Kidney (tissue), 14 donors: Measurements from ENCODE around the gene NFKB2. TPM values are rescaled to one million over a fixed set of nuclear protein-coding genes. Genes with fewer than 3 reads are reported as not detected.

Experiments used
- DNase-seq, 5 donors: peaks; one replicate each; pipeline ENCODE4 v3.0.0-alpha.2; 2013 to 2020
- FAIRE-seq: peaks from 2 replicates; lab custom pipeline; 2012; peaks lifted over from hg19 to GRCh38; lab: Jason Lieb, UNC
- H3K27ac ChIP-seq, 2 donors: one replicate each; pipeline ENCODE4 v1.7.0; 2013; ENCODE audit warnings: low read depth in 2 of 2, low read length in 2 of 2, inconsistent platforms in 1 of 2
- H3K27me3 ChIP-seq: one replicate; pipeline ENCODE4 v1.7.1; 2013; ENCODE audit warnings: low read length, inconsistent platforms; ENCODE audit not compliant: control insufficient read depth, insufficient read depth
- H3K36me3 ChIP-seq, 3 donors: one replicate each; pipeline versions ENCODE4 v1.7.0 to v1.7.1; 2013; ENCODE audit warnings: low read length in 3 of 3, control low read depth in 1 of 3, inconsistent platforms in 1 of 3; ENCODE audit not compliant: insufficient read depth in 3 of 3, control insufficient read depth in 2 of 3
- H3K4me1 ChIP-seq, 3 donors: one replicate each; pipeline versions ENCODE4 v1.7.0 to v1.7.1; 2013; ENCODE audit warnings: low read length in 3 of 3, inconsistent platforms in 1 of 3, low read depth in 1 of 3; ENCODE audit not compliant: control insufficient read depth in 2 of 3, insufficient read depth in 2 of 3
- H3K4me3 ChIP-seq, 3 donors: one replicate each; pipeline versions ENCODE4 v1.7.0 to v1.8.1; 2013; ENCODE audit warnings: low read length in 3 of 3, control low read depth in 1 of 3, inconsistent platforms in 1 of 3
- H3K9ac ChIP-seq, 3 donors: one replicate each; pipeline versions ENCODE4 v1.7.0 to v1.7.1; 2013; ENCODE audit warnings: low read length in 3 of 3, control low read depth in 1 of 3, inconsistent platforms in 1 of 3
- H3K9me3 ChIP-seq, 3 donors: one replicate each; pipeline versions ENCODE4 v1.7.0 to v1.7.1; 2013; ENCODE audit warnings: low read length in 3 of 3, control low read depth in 1 of 3, inconsistent platforms in 1 of 3; ENCODE audit not compliant: control insufficient read depth in 2 of 3, insufficient read depth in 1 of 3
- CTCF ChIP-seq: IDR thresholded peaks from 3 replicates; pipeline ENCODE4 v1.5.1; 2012; ENCODE audit warnings: mild to moderate bottlenecking, moderate library complexity, borderline replicate concordance; ENCODE audit not compliant: insufficient read depth; ENCODE audit errors: extremely low read depth
- intact Hi-C: fragments of 100-400 bp; cut with DNase I; formaldehyde crosslinking; loops from one replicate; pipeline ENCODE4 v1.11.1; 2022
- polyA plus RNA-seq: library from polyadenylated mRNA; stranded (reverse); fragments of 350-450 nt; fragmentation: Illumina TruSeq; extraction: RNeasy Lipid Tissue Mini Kit (QIAGEN cat#74804); gene quantifications from one replicate; pipeline ENCODE4 v1.2.3, GENCODE V29; 2014; ENCODE audit warnings: low read depth, low replicate concordance; ENCODE audit not compliant: insufficient read depth
- total RNA-seq: library from RNA; stranded (reverse); fragmentation: NEBNext Ultra II Directional; extraction: Animal tissue kit (Norgen Biotek cat#: 25700); gene quantifications from one replicate; pipeline ENCODE4 v1.2.1, GENCODE V29; 2021
- donor health status: control.
- donor health status: control.
- donor health status: control.
- donor health status: control.
- donor health status: control.
- donor health status: DM: yes; HTN: yes; CAD: no.
- donor health status: Normal renal cell carcinoma (clear cell type).

NFKB2 gene
- total and polyA plus RNA-seq, 2 donors from 2014 or later = 14.0 to 62.7 TPM

- DNase-seq (peak in 1 of 5 donors; percentile 44), FAIRE-seq (no peak)
- H3K9ac ChIP-seq = no peak overlapping the region
- H3K4me1 ChIP-seq = peaks cover 0 to 3% (median 0%) of the 10 kb centered on the region in 3 donors
- intact Hi-C loops = no loop called here
- TF ChIP-seq CTCF = no peak
- H3K9me3 ChIP-seq = no peaks in the 10 kb centered on the region
- no peak overlapping the region for H3K27ac ChIP-seq
- H3K27me3 ChIP-seq = peaks cover 2% of the 10 kb centered on the region
- no peak overlapping the region for H3K4me3 ChIP-seq
- no peaks in the 10 kb centered on the region for H3K36me3 ChIP-seq
These were observed 11.3 kb downstream of the NFKB2 start for GRCh38 chr10:102406815-102407214.

- peaks cover 2% of the 10 kb centered on the region for H3K27me3 ChIP-seq
- intact Hi-C loops = no loop called here
- H3K27ac ChIP-seq = no peak overlapping the region
- no peak overlapping the region for H3K9ac ChIP-seq
- FAIRE-seq = no peak
- no peak for TF ChIP-seq CTCF
- no peak overlapping the region for H3K4me3 ChIP-seq
- peaks cover 0 to 3% (median 0%) of the 10 kb centered on the region in 3 donors for H3K4me1 ChIP-seq
- no peak for DNase-seq
- no peaks in the 10 kb centered on the region for H3K9me3 ChIP-seq
- no peaks in the 10 kb centered on the region for H3K36me3 ChIP-seq
These were observed 12.1 kb downstream of the NFKB2 start for GRCh38 chr10:102407425-102408130.

- FAIRE-seq (no peak), DNase-seq (peak in 1 of 5 donors; percentile 56)
- intact Hi-C loops = no loop called here
- TF ChIP-seq CTCF = no peak
- Histone ChIP-seq H3K4me3 (peak overlapping the region in 1 of 3 donors; percentile 47), H3K4me1 (peaks cover 0 to 3% (median 0%) of the 10 kb centered on the region in 3 donors), H3K36me3 (no peaks in the 10 kb centered on the region), H3K9me3 (no peaks in the 10 kb centered on the region), H3K9ac (no peak overlapping the region), H3K27ac (no peak overlapping the region), H3K27me3 (peaks cover 2% of the 10 kb centered on the region)
These were observed 12.7 kb downstream of the NFKB2 start for GRCh38 chr10:102408131-102408727.
